ENCODE results near the gene PSPN.

GRCh38 chr19:6409346-6409745 is 33.6 kb upstream of the PSPN start:
- no peak for TF ChIP-seq CTCF (IDR thresholded peaks at IDR 0.05)
- no peak for TF ChIP-seq POLR2AphosphoS5 (IDR thresholded peaks at IDR 0.05)

Measured in breast epithelium (tissue), 3 donors.